NK-92 (cell line): ENCODE results near the gene PPFIA2.
"Not testable (repeated sequence)": the region's sequence is repeated elsewhere in the genome, so short reads cannot be mapped to it uniquely, and the experiment has no call there.

Experiments
- DNase-seq: peaks from one replicate; lab custom pipeline; 2025; ENCODE audit not compliant: unreplicated experiment; lab: John Stamatoyannopoulos, UW

The PPFIA2 gene

DNA sequence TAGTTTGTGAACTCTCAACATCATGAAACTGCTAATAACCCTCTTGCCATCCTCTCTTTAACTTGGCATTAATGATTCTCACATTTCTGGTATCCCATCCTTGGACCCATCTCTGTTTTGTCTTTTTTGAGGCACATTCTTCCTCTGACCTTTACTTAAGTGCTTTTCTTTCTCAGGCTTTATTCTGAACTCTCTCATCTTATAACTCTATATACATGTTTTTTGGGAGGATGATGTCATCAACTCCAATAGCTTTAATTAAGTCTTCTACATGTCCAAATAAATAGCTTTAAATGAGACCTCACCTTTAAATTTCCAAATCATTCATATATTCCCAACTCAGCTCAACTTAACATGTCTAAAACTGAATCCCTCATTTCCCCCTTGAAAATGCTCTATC, 88.4 kb downstream of the PPFIA2 start:
- DNase-seq: no peak

DNA sequence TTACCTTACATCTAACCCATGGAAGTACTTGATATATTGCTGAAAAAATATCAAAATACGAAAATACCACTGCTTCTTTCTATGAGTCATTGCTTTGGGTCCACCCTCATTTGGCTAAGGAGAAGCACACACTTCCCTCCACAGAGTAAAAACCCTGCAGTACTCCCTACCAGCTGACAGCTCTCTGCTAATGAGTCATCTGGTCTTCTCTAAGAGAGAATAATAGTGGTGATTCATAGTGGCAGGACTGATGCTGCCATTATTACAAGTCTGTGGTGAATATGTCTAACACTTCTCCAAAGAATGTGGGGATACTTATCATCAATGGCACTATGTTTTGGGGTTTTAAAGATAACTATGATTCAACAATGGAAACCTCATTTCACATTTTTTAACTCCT, 90.7 kb downstream of the PPFIA2 start:
- DNase-seq: no peak

DNA sequence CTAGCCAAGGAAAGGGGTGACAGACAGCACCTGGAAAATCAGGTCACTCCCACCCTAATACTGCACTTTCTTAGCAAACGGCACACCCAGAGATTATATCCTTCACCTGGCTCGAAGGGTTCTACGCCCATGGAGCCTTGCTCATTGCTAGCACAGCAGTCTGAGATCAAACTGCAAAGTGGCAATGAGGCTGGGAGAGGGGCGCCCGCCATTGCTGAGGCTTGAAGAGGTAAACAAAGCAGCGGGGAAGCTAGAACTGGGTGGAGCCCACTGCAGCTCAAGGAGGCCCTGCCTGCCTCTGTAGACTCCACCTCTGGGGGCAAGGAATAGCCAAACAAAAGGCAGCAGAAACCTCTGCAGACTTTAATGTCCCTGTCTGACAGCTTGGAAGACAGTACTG, 99.8 kb downstream of the PPFIA2 start:
- not testable (repeated sequence) for DNase-seq

DNA sequence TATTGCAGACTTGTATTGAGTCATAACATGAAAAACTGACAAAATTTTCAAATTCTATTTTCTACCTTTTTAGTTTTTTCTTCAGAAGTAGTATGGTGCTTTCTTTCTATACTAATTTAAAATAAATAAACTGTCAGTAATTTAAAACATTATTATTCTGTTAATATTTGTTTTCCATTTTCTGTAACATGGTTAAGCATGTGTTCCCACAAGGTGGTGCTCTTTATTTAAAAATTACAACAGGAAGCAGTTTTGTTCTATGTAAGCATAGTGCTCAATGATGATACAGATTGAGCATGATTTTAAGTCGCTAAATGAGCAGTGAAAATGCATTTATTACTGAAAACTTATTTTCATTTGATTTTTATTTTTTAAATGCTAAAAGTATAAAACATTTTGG, 114.6 kb downstream of the PPFIA2 start:
- DNase-seq: no peak

DNA sequence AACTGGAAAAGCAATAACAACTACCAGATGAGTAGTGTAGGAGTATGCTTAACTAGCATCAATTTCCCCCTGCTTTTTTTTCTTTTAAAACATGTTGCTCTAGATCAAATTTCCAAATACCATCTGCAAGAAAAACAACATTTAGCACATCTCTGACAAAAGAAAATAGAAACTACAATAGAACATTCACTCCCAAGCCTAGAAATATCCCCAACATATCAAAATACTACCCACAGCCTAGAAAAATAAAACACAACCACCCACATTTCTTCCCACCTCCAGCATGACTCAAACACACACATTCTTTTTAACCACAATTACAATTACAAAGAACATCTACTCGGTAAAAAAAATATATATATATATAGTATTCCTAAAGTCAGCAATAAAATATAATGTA, 120.0 kb downstream of the PPFIA2 start:
- no peak for DNase-seq

DNA sequence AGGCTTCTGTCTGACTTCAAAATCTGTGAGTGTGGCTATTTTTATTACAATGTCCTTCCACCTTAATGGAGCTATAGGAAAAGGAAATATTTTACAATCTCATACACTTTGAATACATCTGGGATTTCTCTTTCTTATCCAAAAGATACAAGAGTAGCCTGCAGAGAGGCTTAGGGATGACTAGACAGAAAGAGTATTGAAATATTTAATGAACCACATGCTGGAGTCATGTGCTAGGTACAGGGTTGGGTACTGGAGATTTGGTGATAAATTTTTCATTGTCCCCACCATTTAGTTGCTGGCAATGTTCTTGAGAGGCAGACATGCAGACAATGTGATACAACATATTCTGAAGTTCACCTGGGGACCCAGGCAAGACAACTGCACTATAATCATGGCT, 126.0 kb downstream of the PPFIA2 start:
- DNase-seq: no peak

DNA sequence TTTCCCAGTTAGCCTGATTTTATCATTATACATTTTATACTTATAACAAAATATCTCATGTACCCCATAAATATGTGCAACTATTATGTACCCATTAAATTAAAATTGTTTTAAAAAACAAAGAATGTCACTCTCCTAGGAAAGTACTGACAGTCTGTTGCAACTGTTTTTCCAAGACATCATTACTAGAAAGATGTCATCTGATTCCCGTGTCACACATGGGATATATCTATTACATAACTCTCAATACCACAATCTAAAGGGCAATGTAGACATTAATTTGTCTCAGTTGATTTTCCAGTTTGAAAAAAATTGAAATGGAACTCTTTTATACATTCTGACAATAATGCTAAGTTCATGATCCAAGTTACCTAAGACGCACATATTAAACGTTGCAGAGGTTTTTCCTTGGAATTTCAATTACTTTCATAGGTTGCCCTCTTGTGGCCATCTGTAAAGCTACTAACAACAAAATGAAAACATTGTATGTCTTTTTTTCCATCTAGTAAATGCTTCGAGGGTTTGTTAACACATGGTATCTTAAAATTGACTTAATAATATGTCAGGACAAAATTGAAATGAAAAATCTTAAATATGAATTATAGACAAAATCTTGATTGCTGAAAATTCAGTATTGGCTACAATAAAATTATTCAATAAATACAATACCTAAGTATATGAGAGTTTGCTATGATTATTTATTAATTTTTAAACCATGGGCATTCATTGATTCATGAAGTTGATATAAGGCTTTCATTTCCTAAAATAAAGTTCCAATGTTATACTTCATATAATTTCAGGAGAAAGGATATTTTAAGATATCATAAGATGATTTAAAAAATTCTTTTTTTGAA, 131.6 kb downstream of the PPFIA2 start:
- DNase-seq: no peak

DNA sequence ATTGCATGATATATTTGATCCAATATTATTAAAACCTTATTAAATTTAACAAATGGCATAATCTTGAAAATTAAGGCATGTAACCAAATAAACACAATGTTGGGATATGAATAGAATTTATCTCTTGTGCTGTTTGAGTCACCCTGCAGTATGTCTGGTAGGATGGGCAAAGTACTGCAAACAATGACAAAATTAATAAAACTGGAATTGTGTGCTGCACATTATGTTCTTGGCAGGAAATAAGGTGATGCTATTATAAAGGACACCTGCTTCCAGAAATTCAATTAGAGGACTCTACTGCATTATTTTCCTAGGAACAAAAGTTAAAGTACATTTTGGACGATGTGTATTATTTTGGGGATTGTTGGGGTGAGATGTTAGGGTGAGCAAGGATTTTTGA, 132.7 kb downstream of the PPFIA2 start:
- no peak for DNase-seq

DNA sequence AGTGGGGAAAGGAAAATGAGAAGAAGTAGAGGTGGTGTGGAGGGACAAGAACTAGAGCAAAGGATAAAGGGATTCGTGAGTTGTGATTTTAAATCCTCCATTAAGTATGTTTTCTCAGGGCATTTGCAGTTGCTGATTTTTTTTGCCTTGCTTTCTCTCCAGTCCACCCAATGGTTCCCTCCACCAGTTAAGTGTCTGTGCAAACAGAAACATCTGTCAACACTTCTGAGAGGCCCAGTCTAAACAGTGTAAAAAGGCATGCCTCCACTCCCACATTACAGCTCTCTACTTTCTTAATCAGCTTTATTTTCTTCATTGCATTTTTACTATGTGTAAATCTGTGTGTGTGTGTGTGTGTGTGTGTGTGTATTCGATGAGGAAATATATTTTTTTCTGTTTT, 141.2 kb downstream of the PPFIA2 start:
- DNase-seq: no peak

DNA sequence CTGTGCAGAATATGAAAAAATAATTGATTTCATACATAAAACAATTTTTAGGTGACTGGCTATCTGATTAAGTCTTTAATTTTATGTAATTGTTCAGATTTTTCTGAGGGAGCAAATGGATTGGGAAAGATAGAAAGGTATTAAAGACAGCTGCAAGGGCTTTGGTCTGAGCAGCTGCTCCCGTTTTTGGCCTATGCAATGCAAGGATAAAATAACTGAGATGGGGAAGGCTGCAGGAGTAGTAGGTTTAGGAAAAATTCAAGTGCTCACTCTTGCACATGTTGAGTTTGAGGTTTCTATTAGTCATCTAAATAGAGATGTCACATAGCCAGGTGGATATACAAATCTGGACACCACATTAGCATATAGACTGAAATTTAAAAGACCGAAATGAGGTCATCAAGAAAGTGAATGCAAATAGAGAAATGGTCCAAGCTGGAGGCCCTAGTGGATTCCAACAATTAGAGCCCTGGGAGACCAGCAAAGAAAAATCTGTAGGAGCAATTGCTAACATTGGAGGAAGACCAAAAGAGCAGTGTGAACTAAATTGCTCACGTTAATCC, 144.0 kb downstream of the PPFIA2 start:
- no peak for DNase-seq

DNA sequence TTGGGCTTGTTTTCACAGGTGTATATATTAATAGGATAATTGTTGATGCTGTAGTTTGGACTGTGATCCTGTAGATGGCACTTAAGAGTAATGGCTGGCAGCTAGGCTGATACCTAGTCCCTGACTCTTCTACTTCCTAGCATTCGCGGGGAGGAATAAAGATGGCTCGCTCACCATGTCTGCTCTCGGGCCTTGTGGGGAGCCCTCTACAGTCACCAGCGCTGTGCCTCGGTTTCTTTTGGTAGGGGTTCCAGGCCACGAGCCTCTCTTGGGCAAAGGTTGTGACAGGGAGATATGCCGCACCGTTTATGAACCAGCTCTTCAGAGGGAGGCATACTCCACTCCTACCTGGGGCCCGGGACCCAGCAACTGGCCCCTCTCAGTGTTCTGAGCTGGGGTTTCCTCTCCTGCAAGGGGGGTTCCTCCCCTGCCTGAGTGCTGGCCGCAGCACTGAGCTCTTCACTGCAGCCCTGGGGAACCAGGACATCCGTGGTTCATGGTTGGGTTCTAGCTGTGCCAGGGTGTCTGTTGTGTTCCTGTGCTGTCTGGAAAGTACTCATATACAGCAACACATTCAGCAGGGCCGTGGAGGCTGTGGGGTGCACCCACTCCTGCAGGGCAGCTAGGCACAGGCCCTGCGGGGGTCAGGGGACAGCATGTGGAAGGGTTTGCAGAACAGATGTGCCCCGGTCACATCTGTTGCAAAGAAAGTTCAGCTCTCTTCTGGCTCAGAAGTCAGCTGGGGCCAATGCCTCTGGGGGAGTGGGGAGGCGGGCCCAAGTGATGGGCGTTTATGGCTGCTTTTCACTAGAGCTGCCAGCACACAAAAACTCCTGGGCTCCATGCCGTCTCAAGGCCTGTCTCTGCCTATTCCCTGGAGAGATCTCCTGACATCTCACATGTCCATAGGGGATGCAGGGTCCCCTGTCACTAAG, 147.9 kb downstream of the PPFIA2 start:
- DNase-seq: no peak

DNA sequence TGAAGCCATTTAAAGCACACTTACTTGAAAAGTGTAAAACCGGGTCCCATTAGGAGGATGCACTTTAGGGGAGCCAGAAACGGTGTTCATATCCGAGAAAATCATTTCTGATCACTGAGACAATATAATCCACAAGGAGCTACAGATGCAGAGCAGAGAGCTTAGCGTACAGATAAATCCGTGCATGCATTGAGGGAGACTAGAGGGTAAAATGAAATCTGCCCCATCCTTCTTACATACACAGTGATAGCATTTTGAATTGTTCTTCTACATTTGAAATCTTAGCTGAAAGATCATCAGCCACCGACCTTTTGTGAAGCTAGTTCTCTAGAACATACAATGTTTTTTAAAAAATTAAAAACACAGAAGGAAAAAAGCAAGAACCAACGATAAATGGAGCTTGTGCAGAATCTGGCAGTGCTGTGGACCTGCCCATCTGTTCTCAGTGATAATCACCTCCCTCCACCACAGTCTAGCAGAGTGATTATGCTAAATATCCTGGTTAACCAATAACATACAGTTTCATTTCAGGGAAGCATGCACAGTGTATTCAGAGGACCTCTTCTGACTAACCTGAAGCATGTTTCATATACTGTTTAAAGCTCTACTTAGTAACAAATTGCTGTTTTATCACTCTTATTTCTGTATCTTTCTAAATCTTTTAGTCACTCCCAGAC, 161.1 kb downstream of the PPFIA2 start:
- no peak for DNase-seq

DNA sequence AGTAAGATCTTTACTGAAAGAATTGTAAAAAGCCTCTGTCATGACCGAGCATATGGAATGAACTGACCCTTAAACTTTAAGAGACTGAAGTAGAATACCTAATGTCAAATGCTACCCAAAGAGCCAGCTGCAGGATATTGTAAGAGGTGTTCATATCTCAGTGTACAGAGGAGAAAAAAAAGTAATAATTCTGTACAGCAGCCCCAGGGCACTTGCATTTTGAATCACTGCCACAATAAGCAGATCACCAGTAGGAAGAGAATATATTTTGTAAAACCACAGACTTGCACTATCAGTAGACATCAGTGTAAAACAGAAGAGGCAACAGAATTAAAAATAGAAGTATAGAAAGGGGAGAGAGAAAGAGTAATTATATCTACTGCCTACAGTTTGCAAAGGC, 162.6 kb downstream of the PPFIA2 start:
- no peak for DNase-seq

DNA sequence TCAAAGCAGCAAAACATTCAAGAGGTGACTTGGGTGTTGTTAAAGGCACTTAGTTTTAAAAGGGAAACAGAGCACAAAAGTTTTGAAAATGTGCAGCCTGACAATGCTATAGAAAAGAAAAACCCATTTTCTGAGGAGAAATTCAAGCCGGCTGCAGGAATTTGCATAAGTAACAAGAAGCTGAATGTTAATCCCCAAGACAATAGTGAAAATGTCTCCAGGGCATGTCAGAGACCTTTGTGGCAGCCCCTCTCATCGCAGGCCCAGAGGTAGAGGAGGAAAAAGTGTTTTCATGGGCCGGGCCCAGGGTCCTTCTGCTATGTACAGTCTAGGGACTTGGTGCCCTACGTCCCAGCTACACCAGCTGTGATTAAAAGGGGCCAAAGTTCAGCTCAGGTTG, 167.9 kb downstream of the PPFIA2 start:
- DNase-seq: no peak

DNA sequence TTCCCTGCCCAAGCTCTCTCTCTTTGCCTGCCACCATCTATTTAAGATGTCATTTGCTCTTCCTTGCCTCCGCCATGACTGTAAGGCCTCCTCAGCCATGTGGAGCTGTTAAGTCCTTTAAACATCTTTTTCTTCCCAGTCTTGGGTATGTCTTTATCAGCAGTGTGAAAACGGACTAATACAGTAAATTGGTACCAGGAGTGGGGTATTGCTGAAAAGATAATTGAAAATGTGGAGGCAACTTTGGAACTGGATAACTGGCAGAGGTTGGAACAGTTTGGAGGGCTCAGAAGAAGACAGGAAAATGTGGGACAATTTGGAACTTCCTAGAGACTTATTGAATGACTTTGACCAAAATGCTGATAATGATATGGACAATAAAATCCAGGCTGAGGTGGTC, 168.4 kb downstream of the PPFIA2 start:
- not testable (repeated sequence) for DNase-seq

DNA sequence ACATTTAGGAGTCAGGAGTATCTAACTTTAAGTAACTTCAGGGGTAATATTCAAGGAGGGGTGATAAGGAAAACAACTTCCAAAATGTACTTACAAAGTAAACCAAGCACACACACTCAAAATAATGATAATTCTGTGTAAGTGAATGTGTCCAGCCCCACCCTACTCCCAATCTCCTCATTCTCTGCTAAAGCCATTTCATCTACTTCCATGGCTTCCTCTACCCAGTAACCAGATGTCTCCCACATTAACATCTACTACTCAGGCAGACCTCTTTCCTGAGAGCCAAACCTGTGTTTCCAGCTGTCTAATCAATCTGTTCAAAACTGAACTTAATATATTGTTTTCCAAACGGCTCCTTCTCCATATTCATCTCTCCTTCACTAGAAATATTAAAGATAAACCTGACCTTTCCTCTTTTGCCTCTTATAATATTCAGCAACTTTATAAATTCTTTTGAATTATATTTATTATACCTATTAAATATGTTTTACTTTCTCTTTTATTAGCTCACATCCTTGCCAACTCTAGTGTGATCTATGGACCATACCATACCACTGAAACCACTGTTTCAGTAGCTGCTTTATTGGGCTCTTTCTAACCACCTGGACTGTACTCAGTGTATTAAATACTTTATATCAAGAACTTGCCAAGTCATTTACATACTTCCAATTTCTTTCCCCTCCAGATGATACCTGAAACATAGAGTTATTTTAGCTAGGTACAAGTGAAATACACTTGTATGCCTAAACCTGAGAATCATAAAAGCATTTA, 170.7 kb downstream of the PPFIA2 start:
- DNase-seq: no peak

DNA sequence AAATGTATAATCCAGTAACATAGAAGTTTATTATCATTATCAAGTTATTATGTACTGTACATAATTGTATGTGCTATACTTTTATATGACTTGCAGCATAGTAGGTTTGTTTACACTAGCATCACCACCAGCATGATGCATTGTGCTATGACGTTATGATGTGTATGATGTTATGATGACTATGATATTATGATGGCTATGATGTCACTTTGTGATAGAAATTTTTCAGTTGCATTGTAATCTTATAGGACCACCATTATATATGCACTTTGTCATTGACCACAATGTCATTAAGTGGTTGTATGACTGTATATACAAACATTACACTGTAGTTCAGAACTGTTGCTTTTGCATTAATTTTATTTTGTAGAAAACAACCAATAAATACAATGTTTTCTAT, 173.4 kb downstream of the PPFIA2 start:
- no peak for DNase-seq

DNA sequence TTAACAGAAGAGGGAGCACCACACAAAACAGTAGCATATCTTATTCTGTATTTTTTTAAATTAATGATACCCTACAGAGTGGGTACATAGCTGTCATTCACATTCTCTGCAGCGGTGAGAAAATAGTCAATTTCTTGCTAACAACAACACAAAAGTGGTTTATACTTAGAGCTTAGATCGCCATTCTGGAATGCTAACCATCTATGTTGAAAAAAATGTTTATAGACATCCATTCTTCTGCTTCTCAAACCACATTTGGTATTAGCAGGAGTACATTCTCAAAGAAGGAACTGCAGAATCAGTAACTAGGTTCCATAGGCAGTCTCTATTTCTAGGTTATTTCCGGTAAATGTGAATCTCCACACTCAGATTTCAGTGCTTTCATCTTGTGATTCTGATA, 185.9 kb downstream of the PPFIA2 start:
- no peak for DNase-seq

DNA sequence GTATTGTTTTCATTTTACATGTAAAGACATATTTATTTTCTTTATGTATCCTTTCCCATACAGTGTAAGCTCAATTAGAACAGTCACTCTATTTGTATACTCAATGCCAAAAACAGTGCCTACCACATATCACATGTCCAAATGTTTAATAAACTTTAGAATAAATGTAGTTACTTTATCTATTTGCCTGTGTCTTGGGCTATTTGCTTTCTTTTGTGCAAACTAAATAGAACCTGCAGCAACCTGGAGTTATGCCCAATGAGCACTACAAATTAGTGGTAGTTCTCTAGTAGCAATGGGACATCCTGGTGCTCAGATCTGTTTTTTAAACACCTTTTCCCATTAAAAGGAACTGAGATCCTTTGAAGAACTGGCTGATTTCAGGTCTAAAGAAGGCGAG, 186.7 kb downstream of the PPFIA2 start:
- no peak for DNase-seq

DNA sequence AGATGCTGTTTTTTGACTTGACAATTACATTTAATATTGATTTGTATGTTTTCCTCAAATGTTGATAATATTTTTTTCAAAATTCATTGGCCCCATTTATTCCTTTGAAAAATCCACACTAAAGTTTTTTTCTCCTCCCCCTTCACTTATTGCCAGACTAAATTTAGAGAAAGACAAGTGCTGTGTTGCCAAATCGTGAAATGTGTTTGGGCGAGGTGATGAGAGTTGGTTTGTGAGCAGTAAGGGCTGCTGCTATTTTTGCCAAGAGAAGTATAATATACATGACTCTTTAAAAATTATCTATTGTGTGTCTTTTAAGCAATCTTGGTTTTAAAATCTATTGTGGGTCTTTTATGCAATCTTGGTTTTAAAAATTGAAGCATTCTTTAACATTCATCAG, 188.9 kb downstream of the PPFIA2 start:
- DNase-seq: no peak

DNA sequence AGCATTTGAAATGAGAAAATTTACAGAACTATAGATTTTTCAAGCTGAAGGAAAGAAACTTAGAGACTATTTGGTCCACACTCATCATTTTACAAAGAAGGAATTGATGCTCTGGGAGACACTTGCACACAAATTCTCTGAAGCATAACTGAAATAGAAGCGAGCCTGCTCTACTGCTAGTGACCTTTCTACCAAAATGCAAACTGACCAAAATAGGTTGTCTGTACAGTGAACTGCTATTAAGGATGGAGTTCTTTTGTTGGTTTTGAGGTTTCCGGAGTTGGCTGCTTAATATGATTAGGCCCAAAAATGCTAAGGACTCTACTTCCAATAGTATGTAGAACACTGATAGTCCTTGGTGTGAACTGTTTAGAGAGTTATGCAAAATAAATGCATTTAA, 194.9 kb downstream of the PPFIA2 start:
- no peak for DNase-seq
